GM23338 (cell line): ENCODE results near the gene SEMG1. TPM values are rescaled to one million over a fixed set of nuclear protein-coding genes. Genes with fewer than 3 reads are reported as not detected.

Experiments
- ATAC-seq: fragments of 200-7000 bp; cut with Tn5 transposase; 3 replicates; pipeline ENCODE4 v1.9.1; 2020
- DNase-seq: peaks from one replicate; pipeline ENCODE4 v3.0.0-alpha.2; 2015; ENCODE audit warnings: low spot score
- H2AFZ ChIP-seq: fragments of 200-600 bp; sonication (generic); 2 replicates; pipeline ENCODE4 v1.8.0; 2016; ENCODE audit warnings: antibody characterized with exemption, mild to moderate bottlenecking, moderate library complexity
- H3F3A ChIP-seq: fragments of 200-600 bp; sonication (generic); replicated peaks from 2 replicates; pipeline ENCODE4 v1.8.0; 2017; ENCODE audit warnings: antibody characterized with exemption, mixed run types, low read depth
- H3K27ac ChIP-seq: fragments of 200-600 bp; sonication (generic); 2 replicates; pipeline ENCODE4 v1.6.1; 2016; ENCODE audit warnings: low read depth
- H3K27me3 ChIP-seq: fragments of 200-600 bp; sonication (generic); 2 replicates; pipeline ENCODE4 v1.8.0; 2016; ENCODE audit warnings: mild to moderate bottlenecking, mixed run types, moderate library complexity; ENCODE audit not compliant: insufficient read depth
- H3K36me3 ChIP-seq: fragments of 200-600 bp; sonication (generic); 2 replicates; pipeline ENCODE4 v1.8.0; 2016; ENCODE audit warnings: mild to moderate bottlenecking; ENCODE audit not compliant: insufficient read depth
- H3K4me1 ChIP-seq: fragments of 200-600 bp; sonication (generic); 2 replicates; pipeline ENCODE4 v1.8.0; 2016; ENCODE audit warnings: mild to moderate bottlenecking, moderate library complexity; ENCODE audit not compliant: insufficient read depth
- H3K4me2 ChIP-seq: fragments of 200-600 bp; sonication (generic); 2 replicates; pipeline ENCODE4 v1.7.1; 2017; ENCODE audit warnings: mixed run types
- H3K4me3 ChIP-seq: fragments of 200-600 bp; sonication (generic); 2 replicates; pipeline ENCODE4 v1.6.1; 2016; ENCODE audit warnings: mixed run types
- H3K79me2 ChIP-seq: fragments of 200-600 bp; sonication (generic); replicated peaks from 2 replicates; pipeline ENCODE4 v1.8.0; 2017; ENCODE audit warnings: mild to moderate bottlenecking; ENCODE audit not compliant: insufficient read depth
- H3K9me2 ChIP-seq: fragments of 200-600 bp; sonication (generic); 2 replicates; pipeline ENCODE4 v1.8.0; 2017; ENCODE audit not compliant: insufficient read depth
- H4K20me1 ChIP-seq: fragments of 200-600 bp; sonication (generic); replicated peaks from 2 replicates; pipeline ENCODE4 v1.8.0; 2017; ENCODE audit warnings: mild to moderate bottlenecking; ENCODE audit not compliant: insufficient read depth
- H3K27ac Mint-ChIP-seq: 2 replicates; pipeline ENCODE4 v1.8.0; 2020; ENCODE audit warnings: inconsistent platforms, mild to moderate bottlenecking, moderate library complexity, mixed read lengths
- H3K27me3 Mint-ChIP-seq: 3 replicates; pipeline ENCODE4 v1.8.0; 2022; ENCODE audit warnings: low read depth, mild to moderate bottlenecking, moderate library complexity, mixed read lengths, inconsistent platforms; ENCODE audit not compliant: insufficient read depth, poor library complexity
- H3K36me3 Mint-ChIP-seq: 3 replicates; pipeline ENCODE4 v1.8.0; 2021; ENCODE audit warnings: low read depth, mild to moderate bottlenecking, inconsistent platforms, moderate library complexity, mixed read lengths
- H3K4me1 Mint-ChIP-seq: 3 replicates; pipeline ENCODE4 v1.8.0; 2020; ENCODE audit warnings: mild to moderate bottlenecking, inconsistent platforms, mixed read lengths
- H3K4me3 Mint-ChIP-seq: 3 replicates; pipeline ENCODE4 v1.8.0; 2021; ENCODE audit warnings: moderate library complexity, mild to moderate bottlenecking, inconsistent platforms, mixed read lengths
- H3K9me3 Mint-ChIP-seq: 3 replicates; pipeline ENCODE4 v1.8.0; 2020; ENCODE audit warnings: moderate library complexity, mild to moderate bottlenecking, inconsistent platforms, mixed read lengths
- CREB1 ChIP-seq: fragments of 250-450 bp; sonication (Bioruptor Pico); IDR thresholded peaks from 2 replicates; pipeline ENCODE4 v1.5.0; 2020; ENCODE audit warnings: low read depth, mild to moderate bottlenecking, moderate library complexity
- CTCF ChIP-seq, 2 experiments: fragments of 200-600 bp in 1 of 2; sonication (generic) in 1 of 2; conservative IDR thresholded peaks; 2 replicates each; pipeline versions ENCODE4 v1.5.1 to v1.6.1; 2016 to 2017; ENCODE audit warnings: antibody characterized with exemption in 2 of 2, low read depth in 2 of 2, mild to moderate bottlenecking in 2 of 2, moderate library complexity in 1 of 2
- ETS1 ChIP-seq: IDR thresholded peaks from 2 replicates; pipeline ENCODE4 v1.6.1; 2016; ENCODE audit warnings: antibody characterized with exemption
- EZH2 ChIP-seq: fragments of 200-600 bp; sonication (generic); IDR thresholded peaks from one replicate; pipeline ENCODE4 v1.8.0; 2017; ENCODE audit warnings: antibody characterized with exemption, mild to moderate bottlenecking, low read depth; ENCODE audit not compliant: unreplicated experiment
- EZH2phosphoT487 ChIP-seq: fragments of 200-600 bp; sonication (generic); IDR thresholded peaks from one replicate; pipeline ENCODE4 v1.8.1; 2018; ENCODE audit warnings: antibody characterized with exemption; ENCODE audit not compliant: unreplicated experiment
- JUNB ChIP-seq: IDR thresholded peaks from one replicate; pipeline ENCODE4 v1.6.1; 2016; ENCODE audit warnings: antibody characterized with exemption; ENCODE audit not compliant: unreplicated experiment
- NANOG ChIP-seq: IDR thresholded peaks from 2 replicates; pipeline ENCODE4 v1.6.1; 2016; ENCODE audit warnings: antibody characterized with exemption, borderline replicate concordance
- POLR2AphosphoS5 ChIP-seq: IDR thresholded peaks from 2 replicates; pipeline ENCODE4 v1.6.1; 2016; ENCODE audit warnings: antibody characterized with exemption, low read depth
- REST ChIP-seq: IDR thresholded peaks from one replicate; pipeline ENCODE4 v1.6.1; 2018; ENCODE audit warnings: antibody characterized with exemption; ENCODE audit not compliant: unreplicated experiment
- STAT1 ChIP-seq: IDR thresholded peaks from one replicate; pipeline ENCODE4 v1.6.1; 2016; ENCODE audit warnings: antibody characterized with exemption; ENCODE audit not compliant: unreplicated experiment
- ZNF114 ChIP-seq: fragments of 250-450 bp; sonication (Bioruptor Pico); IDR thresholded peaks from 2 replicates; pipeline ENCODE4 v1.5.0; 2020; ENCODE audit warnings: mild to moderate bottlenecking, moderate library complexity
- ZNF331 ChIP-seq: fragments of 250-450 bp; sonication (Bioruptor Pico); IDR thresholded peaks from 2 replicates; pipeline ENCODE4 v1.5.0; 2020; ENCODE audit warnings: low read depth, mild to moderate bottlenecking, moderate library complexity
- ZNF462 ChIP-seq: fragments of 250-450 bp; sonication (Bioruptor Pico); IDR thresholded peaks from 2 replicates; pipeline ENCODE4 v1.5.0; 2020; ENCODE audit warnings: mild to moderate bottlenecking, moderate library complexity
- polyA plus RNA-seq: library from polyadenylated mRNA; unstranded; fragments of >200 nt; fragmentation: Nextera tagmentation; extraction: Ambion mirVana; gene quantifications from 2 replicates; pipeline ENCODE4 v1.2.1, GENCODE V29; 2016
- total RNA-seq: library from RNA; depleted of rRNA; stranded (reverse); fragments of >200 nt; shearing (Covaris generic); gene quantifications from 2 replicates; pipeline ENCODE4 v1.2.3, GENCODE V29; 2014

SEMG1 gene
- total and polyA plus RNA-seq, 2 experiments from 2014 or later: 3.3 to 5.7 TPM

GRCh38 chr20:45230631-45231030 lies 23.8 kb downstream of the SEMG1 start:
- H3F3A ChIP-seq: no peaks in the 10 kb centered on the region
- H3K27ac ChIP-seq: no peak overlapping the region
- no peaks in the 10 kb centered on the region for H3K36me3 ChIP-seq
- Mint-ChIP-seq H3K4me1 (no peaks in the 10 kb centered on the region), H3K9me3 (no peaks in the 10 kb centered on the region; the same call in 2 of the 3 replicates), H3K4me3 (no peak overlapping the region), H3K27ac (no peak overlapping the region), H3K27me3 (peaks cover 5% of the 10 kb centered on the region), H3K36me3 (no peaks in the 10 kb centered on the region)
- H3K27me3 ChIP-seq: no peaks in the 10 kb centered on the region
- TF ChIP-seq REST (no peak), ETS1 (no peak), EZH2 (no peak), JUNB (no peak), NANOG (no peak), CREB1 (CRISPR knock-in tag) (no peak), EZH2phosphoT487 (no peak), ZNF331 (no peak), ZNF114 (CRISPR knock-in tag) (no peak), POLR2AphosphoS5 (no peak), STAT1 (no peak), CTCF (conservative IDR thresholded peaks at IDR 0.05; ENCODE audit: low read depth in 2 of 2) (no peak), ZNF462 (CRISPR knock-in tag) (no peak)
- H3K4me3 ChIP-seq: no peak overlapping the region
- ATAC-seq (no peak), DNase-seq (peak; percentile 4)
- no peak overlapping the region for H2AFZ ChIP-seq
- H3K4me2 ChIP-seq: no peak overlapping the region
- no peaks in the 10 kb centered on the region for H3K4me1 ChIP-seq
- H3K9me2 ChIP-seq: no peaks in the 10 kb centered on the region
- no peaks in the 10 kb centered on the region for H4K20me1 ChIP-seq
- H3K79me2 ChIP-seq: no peaks in the 10 kb centered on the region
